Heart left ventricle (tissue), 16 donors: ENCODE data around the gene STUB1. TPM values are rescaled to one million over a fixed set of nuclear protein-coding genes. Genes with fewer than 3 reads are reported as not detected.

Experiments used
- ATAC-seq, 4 donors: fragments of 200-7000 bp; cut with Tn5 transposase; one replicate each; pipeline ENCODE4 v1.9.1; 2020 to 2022; ENCODE audit warnings: moderate library complexity in 4 of 4, mild to moderate bottlenecking in 3 of 4, moderate number of reproducible peaks in 1 of 4
- DNase-seq, 5 donors: peaks; one replicate each; pipeline ENCODE4 v3.0.0-alpha.2; 2020
- H3K27ac ChIP-seq, 12 donors: fragments of 200-600 bp; sonication (generic) in 4 of 12; one replicate each; pipeline versions ENCODE4 v1.5.0 to v1.8.0; 2016 to 2022; ENCODE audit warnings: mild to moderate bottlenecking in 2 of 12
- H3K27me3 ChIP-seq, 9 donors: fragments of 200-600 bp; sonication (generic) in 2 of 9; one replicate each; pipeline versions ENCODE4 v1.5.1 to v1.8.0; 2016 to 2022; ENCODE audit warnings: mild to moderate bottlenecking in 3 of 9
- H3K36me3 ChIP-seq, 9 donors: fragments of 200-600 bp; sonication (generic) in 2 of 9; one replicate each; pipeline versions ENCODE4 v1.5.0 to v1.8.0; 2018 to 2022; ENCODE audit warnings: mild to moderate bottlenecking in 2 of 9
- H3K4me1 ChIP-seq, 12 donors: fragments of 200-600 bp; sonication (generic) in 4 of 12; one replicate each; pipeline versions ENCODE4 v1.5.0 to v1.8.0; 2016 to 2022; ENCODE audit warnings: mild to moderate bottlenecking in 3 of 12
- H3K4me3 ChIP-seq, 12 donors: fragments of 200-600 bp; sonication (generic) in 4 of 12; one replicate each; pipeline versions ENCODE4 v1.5.0 to v1.8.0; 2017 to 2022; ENCODE audit warnings: mild to moderate bottlenecking in 9 of 12, moderate library complexity in 4 of 12
- H3K9me3 ChIP-seq, 12 donors: fragments of 200-600 bp; sonication (generic) in 4 of 12; one replicate each; pipeline versions ENCODE4 v1.5.0 to v1.8.0; 2016 to 2022; ENCODE audit warnings: mild to moderate bottlenecking in 1 of 12
- CTCF ChIP-seq, 12 donors: fragments of 200-600 bp; sonication (generic) in 4 of 12; IDR thresholded peaks; one replicate each; pipeline versions ENCODE4 v1.5.0 to v1.8.0; 2018 to 2022; ENCODE audit warnings: antibody characterized with exemption in 12 of 12, mild to moderate bottlenecking in 5 of 12
- POLR2A ChIP-seq, 2 donors: fragments of 450-650 bp; IDR thresholded peaks; one replicate each; pipeline ENCODE4 v1.6.1; 2017; ENCODE audit warnings: antibody characterized with exemption in 2 of 2, mild to moderate bottlenecking in 2 of 2, moderate library complexity in 2 of 2
- WGBS, 4 donors: extraction: QIAGEN DNeasy Blood & Tissue Kit in 2 of 4; methylation state at CpG; one replicate each; pipeline versions ENCODE4 v1.1.5 to v1.1.7; 2013 to 2018; 5-methylcytosine and 5-hydroxymethylcytosine counted together
- intact Hi-C, 10 donors: fragments of 100-400 bp; cut with DNase I; formaldehyde crosslinking; loops; one replicate each; pipeline versions ENCODE4 v1.11.1 to v1.14.2; 2022
- polyA plus RNA-seq, 2 donors: library from polyadenylated mRNA; stranded (reverse); fragments of 200-250 nt; gene quantifications; one replicate each; pipeline ENCODE4 v1.2.3, GENCODE V29; 2013
- total RNA-seq, 9 donors: library from RNA; depleted of rRNA in 2 of 9; stranded (reverse); fragments of >200 nt in 2 of 9; fragmentation: NEBNext Ultra II Directional in 3 of 9; extraction: Animal tissue kit (Norgen Biotek cat#: 25700) in 3 of 9; gene quantifications; one replicate each; pipeline versions ENCODE4 v1.1.0 to v1.2.4, GENCODE V29; 2016 to 2023
- donor health status: ischemic (EF 13 %, LVEDD 7.1; RV severe dilation, severe dysfunction).
- donor health status: healthy with polysubstance abuse.
- donor health status: DM: no; HTN: yes; CAD: no.
- donor health status: DM: no; HTN: no; CAD: no.
- donor health status: ischemic (EF 25% LVEDD 6.9; RV normal size, moderate dysfunction).
- donor health status: ischemic (EF 25% LVEDD 5.7; RV mildly dilated, moderate dysfunction).
- donor health status: healthy.
- donor health status: DM: yes; HTN: yes; CAD: no.
- donor health status: ischemic (EF 35%, LVEDD 5.7; RV mildly dilated, moderate dysfunction).
- donor health status: nonischemic (EF 11% LVEDD 7.7; RV severe dilation, severe dysfunction).
- donor health status: DM: yes; HTN: yes; CAD: no.
- donor health status: PGD.
- donor health status: ischemic (EF 29% LVEDD 5.4; RV normal size, mild dysfunction).
- donor health status: nonischemic (EF 23%, LVEDD 6.1; RV moderate dilation, normal function).

The STUB1 gene
- total and polyA plus RNA-seq, 11 donors = 93.7 to 198 (median 116) TPM

- Histone ChIP-seq H3K27ac (peak overlapping the region in 11 of 12 donors; percentile 54 to 91 (median 76)), H3K36me3 (peaks cover 0 to 41% (median 24%) of the 10 kb centered on the region in 9 donors), H3K4me1 (peaks cover 14 to 68% (median 52%) of the 10 kb centered on the region in 12 donors), H3K4me3 (peak overlapping the region; percentile 46 to 86 (median 64)), H3K27me3 (no peaks in the 10 kb centered on the region), H3K9me3 (no peaks in the 10 kb centered on the region)
- DNase-seq (peak in 1 of 5 donors; percentile 33), ATAC-seq (no peak)
- intact Hi-C loops = no loop called here
- TF ChIP-seq CTCF (IDR thresholded peaks at IDR 0.05) = no peak
- no peak for TF ChIP-seq POLR2A (IDR thresholded peaks at IDR 0.05)
- WGBS, 4 donors = 13 to 26% (median 16%) methylated on average over 22 to 57 of the region's 57 CpGs
These were observed 3.3 kb downstream of the STUB1 start for GRCh38 chr16:683396-684070.

- DNase-seq (peak; percentile 98 to 99 (median 98)), ATAC-seq (peak; percentile 72 to 83 (median 74))
- Histone ChIP-seq H3K9me3 (no peaks in the 10 kb centered on the region), H3K27ac (peak within 1 kb of the TSS in 11 of 12 donors; percentile 62 to 91 (median 79)), H3K27me3 (no peaks in the 10 kb centered on the region), H3K36me3 (peaks cover 0 to 41% (median 24%) of the 10 kb centered on the region in 9 donors), H3K4me3 (peak within 1 kb of the TSS; percentile 46 to 86 (median 64)), H3K4me1 (peaks cover 14 to 70% (median 52%) of the 10 kb centered on the region in 12 donors)
- TF ChIP-seq CTCF (IDR thresholded peaks at IDR 0.05) = no peak
- TF ChIP-seq POLR2A (IDR thresholded peaks at IDR 0.05) = peak in 1 of 2 donors; percentile 80
- 2 to 7% (median 4%) methylated on average over 19 to 91 of the region's 91 CpGs for WGBS, 4 donors
- intact Hi-C loops = no loop called here
These were observed 4.0 kb downstream of the STUB1 start, which contains the start of gene JMJD8 for GRCh38 chr16:684071-684794. JMJD8 (minus strand) TSS chr16:684334; CDS start chr16:684319, 15 bp downstream.

- Histone ChIP-seq H3K4me1 (peaks cover 14 to 74% (median 55%) of the 10 kb centered on the region in 12 donors), H3K4me3 (peak overlapping the region; percentile 46 to 86 (median 64)), H3K36me3 (peaks cover 0 to 41% (median 24%) of the 10 kb centered on the region in 9 donors), H3K27me3 (no peaks in the 10 kb centered on the region), H3K27ac (peak overlapping the region in 5 of 12 donors; percentile 62 to 86 (median 76)), H3K9me3 (no peaks in the 10 kb centered on the region)
- intact Hi-C loops = no loop called here
- TF ChIP-seq POLR2A (IDR thresholded peaks at IDR 0.05) = no peak
- TF ChIP-seq CTCF (IDR thresholded peaks at IDR 0.05) = no peak
- DNase-seq (peak in 1 of 5 donors; percentile 51), ATAC-seq (no peak)
- 92 to 94% (median 94%) methylated on average over 45 to 61 of the region's 61 CpGs for WGBS, 4 donors
These were observed 4.9 kb downstream of the STUB1 start for GRCh38 chr16:684961-685696.
